ENCODE data around the gene CEP72.

GRCh38 chr5:625516-625915, 13.4 kb downstream of the CEP72 start:
- TF ChIP-seq CTCF (IDR thresholded peaks at IDR 0.05): no peak
- no peak for TF ChIP-seq POLR2A (IDR thresholded peaks at IDR 0.05)
- no peak for TF ChIP-seq POLR2AphosphoS5 (IDR thresholded peaks at IDR 0.05)
- TF ChIP-seq EP300 (IDR thresholded peaks at IDR 0.05): no peak
